Gastrocnemius medialis (tissue), 4 donors: ENCODE measurements around the gene CTSH. TPM values are rescaled to one million over a fixed set of nuclear protein-coding genes. Genes with fewer than 3 reads are reported as not detected.

Experiments
- ATAC-seq, 2 donors: fragments of 150-250 bp; one replicate each; pipeline ENCODE4 v1.9.1; 2016
- DNase-seq, 2 donors: peaks; one replicate each; pipeline ENCODE4 v3.0.0-alpha.2; 2019
- H3K27ac ChIP-seq, 4 donors: fragments of 200-600 bp; sonication (generic); 1 replicate in 1 of 4; 2 replicates in 3 of 4; pipeline ENCODE4 v1.5.1; 2016 to 2018; ENCODE audit warnings: mild to moderate bottlenecking in 2 of 4, moderate library complexity in 1 of 4
- H3K27me3 ChIP-seq, 3 donors: fragments of 200-600 bp; sonication (generic) in 2 of 3; 1 replicate in 1 of 3; 2 replicates in 2 of 3; pipeline versions ENCODE4 v1.5.1 to v1.6.0; 2016 to 2019; ENCODE audit warnings: mild to moderate bottlenecking in 1 of 3, moderate library complexity in 1 of 3
- H3K36me3 ChIP-seq, 2 donors: fragments of 200-600 bp; sonication (generic) in 1 of 2; one replicate each; pipeline ENCODE4 v1.5.1; 2017 to 2018
- H3K4me1 ChIP-seq, 2 donors: fragments of 200-600 bp; sonication (generic) in 1 of 2; one replicate each; pipeline ENCODE4 v1.5.1; 2016 to 2017; ENCODE audit warnings: mild to moderate bottlenecking in 2 of 2
- H3K4me3 ChIP-seq, 4 donors: fragments of 200-600 bp; sonication (generic) in 3 of 4; 1 replicate in 1 of 4; 2 replicates in 3 of 4; pipeline ENCODE4 v1.5.1; 2016 to 2019; ENCODE audit warnings: mild to moderate bottlenecking in 2 of 4
- H3K9me3 ChIP-seq, 3 donors: fragments of 200-600 bp; sonication (generic) in 2 of 3; 1 replicate in 1 of 3; 2 replicates in 2 of 3; pipeline ENCODE4 v1.5.1; 2016 to 2019
- CTCF ChIP-seq, 5 experiments: fragments of 450-650 bp in 3 of 5; fragments of 200-600 bp in 2 of 5; sonication (generic) in 2 of 5; IDR thresholded peaks in 4 of 5; conservative IDR thresholded peaks in 1 of 5; 1 replicate in 4 of 5; 2 replicates in 1 of 5; pipeline ENCODE4 v1.5.1; 2016 to 2019; ENCODE audit warnings: antibody characterized with exemption in 5 of 5, mild to moderate bottlenecking in 3 of 5, moderate library complexity in 3 of 5
- POLR2A ChIP-seq, 2 donors: fragments of 450-650 bp; IDR thresholded peaks; one replicate each; pipeline ENCODE4 v1.6.1; 2017; ENCODE audit warnings: antibody characterized with exemption in 2 of 2, mild to moderate bottlenecking in 2 of 2, moderate library complexity in 2 of 2
- in situ Hi-C, 4 donors: fragments of 200-750 bp; cut with MboI; loops; one replicate each; pipeline versions ENCODE4 v1.15.0 to v1.8.0; 2017; ENCODE audit warnings: low sequenced_read_pairs in 4 of 4
- intact Hi-C: fragments of 100-400 bp; cut with DNase I; formaldehyde crosslinking; loops from one replicate; pipeline ENCODE4 v1.15.1; 2023; ENCODE audit warnings: low total_unique reads
- total RNA-seq, 4 donors: library from RNA; depleted of rRNA; stranded (reverse); fragments of >200 nt; gene quantifications; one replicate each; pipeline versions ENCODE4 v1.1.0 to v1.2.3, GENCODE V29; 2016

Gene CTSH
- total RNA-seq, 4 donors from 2014 or later: 27.4 to 42.1 (median 29.4) TPM

GRCh38 chr15:78910271-78910670 lies 34.6 kb downstream of the CTSH start:
- intact Hi-C loops (no loop called here), in situ Hi-C loops (loop anchor here in 2 of 4 donors (10.0 to 25.0 kb wide), 2 partner anchors 75 to 277 kb away; no protein-coding TSS in a partner anchor)
- no peaks in the 10 kb centered on the region for H3K27me3 ChIP-seq
- no peak for TF ChIP-seq POLR2A (IDR thresholded peaks at IDR 0.05)
- no peak for TF ChIP-seq CTCF (IDR thresholded peaks at IDR 0.05 in 4 of 5, conservative IDR thresholded peaks at IDR 0.05 in 1 of 5)
- DNase-seq: no peak
- no peaks in the 10 kb centered on the region for H3K9me3 ChIP-seq
- no peak for ATAC-seq
- H3K4me1 ChIP-seq: peaks cover 13 to 21% of the 10 kb centered on the region in 2 donors
- H3K4me3 ChIP-seq: no peak overlapping the region
- H3K36me3 ChIP-seq: peaks cover 0 to 52% of the 10 kb centered on the region in 2 donors
- no peak overlapping the region for H3K27ac ChIP-seq

- Histone ChIP-seq H3K27me3 (no peaks in the 10 kb centered on the region), H3K27ac (no peak overlapping the region), H3K9me3 (no peaks in the 10 kb centered on the region), H3K4me1 (peaks cover 13 to 16% of the 10 kb centered on the region in 2 donors), H3K36me3 (peaks cover 0 to 57% of the 10 kb centered on the region in 2 donors), H3K4me3 (no peak overlapping the region)
- in situ Hi-C loops (loop anchor here in 2 of 4 donors (10.0 to 25.0 kb wide), 2 partner anchors 75 to 277 kb away; no protein-coding TSS in a partner anchor), intact Hi-C loops (loop anchor here (5.0 kb wide), 1 partner anchor 272 kb away; no protein-coding TSS in a partner anchor)
- peak; percentile 37 to 65 (median 57) for TF ChIP-seq CTCF (IDR thresholded peaks at IDR 0.05 in 4 of 5, conservative IDR thresholded peaks at IDR 0.05 in 1 of 5)
- no peak for TF ChIP-seq POLR2A (IDR thresholded peaks at IDR 0.05)
- ATAC-seq (peak in 1 of 2 donors; percentile 32), DNase-seq (no peak)
Observed at GRCh38 chr15:78909791-78910228, 35.0 kb downstream of the CTSH start.

- TF ChIP-seq POLR2A (IDR thresholded peaks at IDR 0.05) (no peak), CTCF (IDR thresholded peaks at IDR 0.05 in 4 of 5, conservative IDR thresholded peaks at IDR 0.05 in 1 of 5) (no peak)
- peaks cover 10 to 13% of the 10 kb centered on the region in 2 donors for H3K4me1 ChIP-seq
- in situ Hi-C loops (loop anchor here in 1 of 4 donors (25.0 kb wide), 1 partner anchor 278 kb away; no protein-coding TSS in a partner anchor), intact Hi-C loops (loop anchor here (5.0 kb wide), 1 partner anchor 273 kb away; no protein-coding TSS in a partner anchor)
- H3K9me3 ChIP-seq: no peaks in the 10 kb centered on the region
- H3K27ac ChIP-seq: no peak overlapping the region
- DNase-seq: no peak
- H3K4me3 ChIP-seq: no peak overlapping the region
- no peak for ATAC-seq
- no peaks in the 10 kb centered on the region for H3K27me3 ChIP-seq
- peaks cover 2 to 63% of the 10 kb centered on the region in 2 donors for H3K36me3 ChIP-seq
Observed at GRCh38 chr15:78909160-78909695, 35.6 kb downstream of the CTSH start.

GRCh38 chr15:78907577-78907976 lies 37.3 kb downstream of the CTSH start:
- in situ Hi-C loops: loop anchor here in 1 of 4 donors (25.0 kb wide), 1 partner anchor 280 kb away; no protein-coding TSS in a partner anchor
- Histone ChIP-seq H3K27ac (no peak overlapping the region), H3K4me3 (no peak overlapping the region), H3K27me3 (no peaks in the 10 kb centered on the region), H3K9me3 (no peaks in the 10 kb centered on the region), H3K36me3 (peaks cover 2 to 73% of the 10 kb centered on the region in 2 donors), H3K4me1 (peaks cover 9 to 13% of the 10 kb centered on the region in 2 donors)
- intact Hi-C loops: loop anchor here (5.0 kb wide), 1 partner anchor 275 kb away; no protein-coding TSS in a partner anchor
- TF ChIP-seq POLR2A (IDR thresholded peaks at IDR 0.05): no peak
- peak in 1 of 5 experiments; percentile 23 for TF ChIP-seq CTCF (IDR thresholded peaks at IDR 0.05 in 4 of 5, conservative IDR thresholded peaks at IDR 0.05 in 1 of 5)
- ATAC-seq: no peak
- no peak for DNase-seq
